Body of pancreas (tissue), 4 donors: ENCODE data around the gene SPOCD1. TPM values are rescaled to one million over a fixed set of nuclear protein-coding genes. Genes with fewer than 3 reads are reported as not detected.

Experiments used
- ATAC-seq: fragments of 150-250 bp; one replicate; pipeline ENCODE4 v1.9.1; 2016
- DNase-seq, 4 donors: peaks; one replicate each; pipeline ENCODE4 v3.0.0-alpha.2; 2019
- H3K27ac ChIP-seq, 4 donors: fragments of 200-600 bp; sonication (generic); 1 replicate in 3 of 4; 2 replicates in 1 of 4; pipeline versions ENCODE4 v1.5.1 to v1.6.1; 2016 to 2019; ENCODE audit warnings: mild to moderate bottlenecking in 1 of 4, mixed read lengths in 1 of 4, moderate library complexity in 1 of 4
- H3K27me3 ChIP-seq, 2 donors: fragments of 200-600 bp; sonication (generic); one replicate each; pipeline ENCODE4 v1.6.0; 2016; ENCODE audit warnings: mild to moderate bottlenecking in 1 of 2
- H3K36me3 ChIP-seq, 2 donors: fragments of 200-600 bp; sonication (generic); replicated peaks in 1 of 2; 2 replicates each; pipeline ENCODE4 v1.5.1; 2016; ENCODE audit warnings: low read depth in 2 of 2; ENCODE audit not compliant: insufficient read depth in 1 of 2
- H3K4me1 ChIP-seq: fragments of 200-600 bp; sonication (generic); one replicate; pipeline ENCODE4 v1.6.0; 2016
- H3K4me3 ChIP-seq, 2 donors: fragments of 200-600 bp; sonication (generic); 1 replicate in 1 of 2; 2 replicates in 1 of 2; pipeline ENCODE4 v1.5.1; 2016 to 2019
- H3K9me3 ChIP-seq, 3 donors: fragments of 200-600 bp; sonication (generic); 1 replicate in 2 of 3; 2 replicates in 1 of 3; pipeline ENCODE4 v1.5.1; 2016
- POLR2A ChIP-seq, 3 donors: fragments of 450-650 bp; IDR thresholded peaks; one replicate each; pipeline ENCODE4 v1.6.1; 2016; ENCODE audit warnings: antibody characterized with exemption in 3 of 3, mild to moderate bottlenecking in 2 of 3
- WGBS, 2 donors: methylation state at CpG; one replicate each; pipeline ENCODE4 v1.1.5; 2017; 5-methylcytosine and 5-hydroxymethylcytosine counted together
- intact Hi-C: fragments of 100-400 bp; cut with DNase I; formaldehyde crosslinking; loops from one replicate; pipeline ENCODE4 v1.15.1; 2023
- total RNA-seq, 2 donors: library from RNA; depleted of rRNA; stranded (reverse); fragments of >200 nt; gene quantifications; one replicate each; pipeline ENCODE4 v1.1.0, GENCODE V29; 2016
- TF ChIP-seq, protein P1 (sequence below), 7 experiments: fragments of 450-650 bp in 4 of 7; fragments of 200-600 bp in 3 of 7; sonication (generic) in 3 of 7; IDR thresholded peaks; one replicate each; pipeline ENCODE4 v1.5.1; 2016 to 2019; ENCODE audit warnings: antibody characterized with exemption in 7 of 7

SPOCD1 gene
- total RNA-seq, 2 donors from 2014 or later, result 0.26 TPM; not detected in 1

DNA sequence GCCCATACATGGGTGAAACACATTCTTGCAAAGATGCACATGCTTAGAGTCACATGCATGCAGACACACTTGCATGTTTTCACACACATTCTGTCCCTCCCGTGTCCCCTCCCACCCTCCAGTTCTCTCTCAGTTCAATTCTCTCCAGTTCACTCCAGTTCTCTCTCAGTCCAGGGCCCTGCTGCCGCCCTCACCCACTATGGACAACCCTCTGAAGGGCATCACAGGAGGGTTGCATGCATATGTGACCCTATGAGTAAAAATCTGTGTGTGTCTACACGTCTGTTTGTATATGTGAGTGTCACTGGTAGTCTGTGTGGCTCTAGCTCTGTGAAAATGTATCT, 29.9 kb downstream of the SPOCD1 start:
- Histone ChIP-seq H3K4me3 (no peak overlapping the region), H3K27me3 (no peaks in the 10 kb centered on the region), H3K9me3 (no peaks in the 10 kb centered on the region), H3K27ac (no peak overlapping the region), H3K4me1 (peaks cover 14% of the 10 kb centered on the region), H3K36me3 (no peaks in the 10 kb centered on the region)
- 68 to 78% methylated on average over 3 of the region's 3 CpGs for WGBS, 2 donors
- TF ChIP-seq POLR2A (IDR thresholded peaks at IDR 0.05), result no peak
- TF ChIP-seq, protein P1, sequence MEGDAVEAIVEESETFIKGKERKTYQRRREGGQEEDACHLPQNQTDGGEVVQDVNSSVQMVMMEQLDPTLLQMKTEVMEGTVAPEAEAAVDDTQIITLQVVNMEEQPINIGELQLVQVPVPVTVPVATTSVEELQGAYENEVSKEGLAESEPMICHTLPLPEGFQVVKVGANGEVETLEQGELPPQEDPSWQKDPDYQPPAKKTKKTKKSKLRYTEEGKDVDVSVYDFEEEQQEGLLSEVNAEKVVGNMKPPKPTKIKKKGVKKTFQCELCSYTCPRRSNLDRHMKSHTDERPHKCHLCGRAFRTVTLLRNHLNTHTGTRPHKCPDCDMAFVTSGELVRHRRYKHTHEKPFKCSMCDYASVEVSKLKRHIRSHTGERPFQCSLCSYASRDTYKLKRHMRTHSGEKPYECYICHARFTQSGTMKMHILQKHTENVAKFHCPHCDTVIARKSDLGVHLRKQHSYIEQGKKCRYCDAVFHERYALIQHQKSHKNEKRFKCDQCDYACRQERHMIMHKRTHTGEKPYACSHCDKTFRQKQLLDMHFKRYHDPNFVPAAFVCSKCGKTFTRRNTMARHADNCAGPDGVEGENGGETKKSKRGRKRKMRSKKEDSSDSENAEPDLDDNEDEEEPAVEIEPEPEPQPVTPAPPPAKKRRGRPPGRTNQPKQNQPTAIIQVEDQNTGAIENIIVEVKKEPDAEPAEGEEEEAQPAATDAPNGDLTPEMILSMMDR (IDR thresholded peaks at IDR 0.05), result no peak
- no peak for ATAC-seq
- peak in 1 of 4 donors; percentile 2 for DNase-seq
- intact Hi-C loops, result loop anchor here (2.0 kb wide), 1 partner anchor 123 kb away; no protein-coding TSS in a partner anchor

DNA sequence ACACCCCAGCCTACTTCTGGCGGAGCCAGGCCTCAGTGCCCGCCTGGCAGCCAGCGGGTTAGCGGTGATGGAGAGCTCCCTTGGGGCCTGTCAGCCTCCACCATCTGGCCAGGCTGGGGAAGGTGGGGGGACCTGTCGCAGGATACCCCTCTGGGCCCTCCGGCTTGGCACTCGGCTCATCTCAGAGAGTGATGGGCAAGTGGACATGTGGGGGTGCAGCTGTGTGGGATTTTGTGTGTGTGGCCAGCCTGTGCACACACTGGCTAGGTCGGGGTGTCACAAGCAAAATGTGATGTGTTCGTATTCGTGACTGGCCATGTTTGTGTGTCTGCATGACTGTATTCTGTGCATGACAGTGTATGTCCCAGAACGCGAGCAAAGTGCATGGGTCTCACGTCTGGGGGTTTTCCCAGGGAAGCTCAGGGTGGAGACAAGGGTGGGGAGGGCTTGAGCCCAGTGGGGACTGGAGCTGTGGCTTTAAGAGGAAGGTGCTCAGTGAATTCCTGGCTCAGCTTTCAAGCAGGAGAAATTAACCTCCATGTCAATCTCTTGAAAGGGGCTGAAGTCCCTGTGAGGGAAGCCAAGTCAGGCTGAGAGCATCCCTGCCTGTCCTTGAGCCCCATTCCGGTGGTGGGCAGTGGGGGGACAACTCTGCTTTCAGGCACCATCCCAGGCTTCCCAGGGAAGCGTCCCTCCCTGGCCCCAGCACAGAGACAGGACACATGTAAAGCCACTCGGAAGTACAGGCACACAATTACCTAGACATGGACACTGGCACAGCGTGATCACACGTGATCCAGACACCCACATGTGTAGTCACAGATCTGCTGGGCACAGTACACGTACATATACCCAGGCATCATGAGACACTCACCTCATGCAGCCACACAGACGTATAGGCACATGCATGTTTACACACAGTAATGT, 30.5 kb downstream of the SPOCD1 start:
- no peaks in the 10 kb centered on the region for H3K36me3 ChIP-seq
- no peaks in the 10 kb centered on the region for H3K27me3 ChIP-seq
- DNase-seq, result peak in 1 of 4 donors; percentile 7
- 64 to 65% methylated on average over 18 to 20 of the region's 20 CpGs for WGBS, 2 donors
- no peaks in the 10 kb centered on the region for H3K9me3 ChIP-seq
- H3K27ac ChIP-seq, result no peak overlapping the region
- H3K4me1 ChIP-seq, result peaks cover 14% of the 10 kb centered on the region
- TF ChIP-seq, protein P1 (IDR thresholded peaks at IDR 0.05), result no peak
- no peak for TF ChIP-seq POLR2A (IDR thresholded peaks at IDR 0.05)
- ATAC-seq, result no peak
- H3K4me3 ChIP-seq, result no peak overlapping the region
- intact Hi-C loops, result no loop called here

DNA sequence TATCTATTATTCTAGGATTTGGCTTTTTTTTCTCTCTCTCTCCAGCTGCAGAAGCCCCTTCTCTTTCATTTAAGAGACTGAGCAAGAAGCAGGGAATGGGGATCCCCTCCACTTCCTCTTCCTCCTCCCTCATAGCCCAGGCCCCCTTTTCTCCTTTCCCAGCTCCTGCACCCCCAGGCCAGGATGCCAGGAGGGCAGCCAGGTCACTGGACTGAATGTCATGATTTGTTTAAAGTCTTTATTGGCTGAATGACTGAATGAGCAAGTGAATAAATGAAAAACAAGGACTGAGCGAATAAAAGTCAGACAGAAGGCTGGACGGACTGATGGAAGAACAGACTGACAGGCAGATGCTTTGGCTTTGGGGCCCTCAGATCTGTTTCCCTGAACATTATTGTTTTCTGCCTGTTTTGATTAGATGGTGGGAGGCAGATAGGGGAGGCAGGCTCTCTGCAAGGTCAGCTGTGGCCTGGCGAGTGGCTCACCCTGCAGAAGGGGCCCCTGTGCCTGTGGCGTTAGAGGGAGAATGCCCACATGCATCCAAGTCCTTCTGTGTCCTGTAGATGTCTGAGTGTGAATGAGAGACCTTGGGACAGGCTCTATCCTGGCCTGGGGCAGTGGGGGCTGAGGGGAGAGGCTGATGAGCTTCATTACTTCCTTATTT, 31.3 kb downstream of the SPOCD1 start:
- TF ChIP-seq POLR2A (IDR thresholded peaks at IDR 0.05), result no peak
- TF ChIP-seq, protein P1 (IDR thresholded peaks at IDR 0.05), result no peak
- intact Hi-C loops, result no loop called here
- peak in 1 of 4 donors; percentile 5 for DNase-seq
- peaks cover 14% of the 10 kb centered on the region for H3K4me1 ChIP-seq
- no peak overlapping the region for H3K4me3 ChIP-seq
- H3K27me3 ChIP-seq, result no peaks in the 10 kb centered on the region
- H3K27ac ChIP-seq, result no peak overlapping the region
- no peak for ATAC-seq
- no peaks in the 10 kb centered on the region for H3K9me3 ChIP-seq
- 77% methylated on average over 4 of the region's 4 CpGs for WGBS, 2 donors
- no peaks in the 10 kb centered on the region for H3K36me3 ChIP-seq

DNA sequence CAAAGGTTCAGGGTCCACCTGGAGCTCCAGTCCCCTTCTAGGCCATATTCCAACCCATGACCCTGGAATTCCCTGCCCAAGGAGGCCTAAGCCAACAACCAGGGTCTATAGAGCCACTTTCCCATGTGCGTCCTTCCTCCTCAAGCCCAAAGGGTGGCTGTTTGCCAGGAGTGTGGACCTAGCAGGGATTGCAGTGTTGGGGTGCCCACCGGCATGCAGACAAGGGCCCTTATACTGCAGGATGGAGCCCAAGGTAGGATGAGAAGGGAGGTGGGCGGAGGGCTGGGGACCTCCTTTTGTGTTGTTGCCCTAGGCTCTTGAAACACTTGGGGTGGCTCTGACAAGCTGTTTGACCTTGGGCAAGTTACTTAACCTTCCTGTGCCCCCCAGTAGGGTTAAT, 32.0 kb downstream of the SPOCD1 start:
- Histone ChIP-seq H3K4me3 (no peak overlapping the region), H3K9me3 (no peaks in the 10 kb centered on the region), H3K36me3 (no peaks in the 10 kb centered on the region), H3K4me1 (peaks cover 9% of the 10 kb centered on the region), H3K27ac (no peak overlapping the region), H3K27me3 (no peaks in the 10 kb centered on the region)
- no peak for ATAC-seq
- TF ChIP-seq, protein P1 (IDR thresholded peaks at IDR 0.05), result no peak
- TF ChIP-seq POLR2A (IDR thresholded peaks at IDR 0.05), result no peak
- intact Hi-C loops, result no loop called here
- 71 to 90% methylated on average over 2 to 3 of the region's 3 CpGs for WGBS, 2 donors
- no peak for DNase-seq
